Eye (tissue), 1 donor: Measurements from ENCODE around the gene FOXQ1.

Experiments used
- DNase-seq: peaks from one replicate; pipeline ENCODE4 v3.0.0-alpha.2; 2015

Gene FOXQ1

GRCh38 chr6:1311400-1312202 is at the start of gene FOXQ1:
Gene FOXQ1 (plus strand): TSS chr6:1312098. CDS start chr6:1312705, 607 bp downstream.
- DNase-seq = peak; percentile 72

GRCh38 chr6:1262704-1263038 is 49.2 kb upstream of the FOXQ1 start:
- no peak for DNase-seq

DNA sequence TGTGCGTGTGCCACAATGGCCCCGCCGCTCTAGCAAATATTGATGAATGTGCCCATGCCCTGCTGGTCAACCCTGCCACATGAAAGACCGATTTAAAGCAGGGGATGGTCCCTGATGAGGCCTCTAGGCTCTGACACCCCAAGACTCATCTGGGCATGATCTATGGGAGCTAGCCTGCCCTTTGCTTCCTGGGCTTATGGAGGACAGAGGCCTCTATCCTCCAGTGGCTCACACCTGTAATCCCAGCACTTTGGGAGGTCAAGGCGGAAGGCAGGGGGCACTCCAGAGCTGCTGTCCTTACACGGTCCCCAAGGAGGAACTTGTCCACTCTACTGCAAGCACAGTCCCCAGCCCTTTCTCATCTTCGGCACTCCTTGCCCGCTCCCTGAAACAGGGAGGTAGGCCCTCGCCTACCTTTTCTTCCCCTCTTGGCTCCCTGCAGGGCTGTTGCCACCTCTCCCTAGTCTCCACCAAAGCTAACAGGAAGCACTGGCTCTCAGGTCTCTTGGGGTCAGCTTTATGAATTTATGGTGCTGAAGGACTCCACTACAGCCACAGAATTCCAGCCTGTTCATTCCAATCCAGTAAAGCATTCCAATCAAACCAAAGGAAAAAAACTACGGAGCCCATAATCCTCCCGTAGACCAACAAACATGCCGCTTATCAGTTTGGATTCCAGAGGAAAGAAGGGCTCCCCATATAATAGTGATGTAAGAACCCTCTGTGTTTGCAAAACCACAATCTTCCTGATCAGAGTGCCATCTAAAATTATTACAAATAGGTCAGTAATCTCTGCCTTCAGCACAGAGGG is 48.7 kb upstream of the FOXQ1 start:
- DNase-seq = no peak

GRCh38 chr6:1263850-1264377 is 48.0 kb upstream of the FOXQ1 start:
- DNase-seq = no peak

- no peak for DNase-seq
Measured at GRCh38 chr6:1264619-1265445, 47.1 kb upstream of the FOXQ1 start.

DNA sequence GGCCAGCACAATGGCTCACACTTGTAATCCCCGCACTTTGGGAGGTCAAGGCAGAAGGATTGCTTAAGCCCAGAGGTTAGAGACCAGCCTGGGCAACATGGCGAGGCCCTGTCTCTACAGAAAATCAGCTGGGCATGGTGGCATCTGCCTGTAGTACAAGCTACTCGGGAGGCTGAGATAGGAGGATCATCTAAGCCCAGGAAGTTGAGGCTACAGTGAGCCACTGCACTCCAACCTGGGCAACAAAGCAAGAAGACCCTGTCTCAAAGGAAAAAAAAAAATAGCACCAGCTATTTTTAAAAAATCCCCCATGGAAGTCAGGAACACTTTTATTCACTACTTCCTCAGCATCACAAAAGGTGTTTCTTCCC is 45.2 kb upstream of the FOXQ1 start:
- no peak for DNase-seq

DNA sequence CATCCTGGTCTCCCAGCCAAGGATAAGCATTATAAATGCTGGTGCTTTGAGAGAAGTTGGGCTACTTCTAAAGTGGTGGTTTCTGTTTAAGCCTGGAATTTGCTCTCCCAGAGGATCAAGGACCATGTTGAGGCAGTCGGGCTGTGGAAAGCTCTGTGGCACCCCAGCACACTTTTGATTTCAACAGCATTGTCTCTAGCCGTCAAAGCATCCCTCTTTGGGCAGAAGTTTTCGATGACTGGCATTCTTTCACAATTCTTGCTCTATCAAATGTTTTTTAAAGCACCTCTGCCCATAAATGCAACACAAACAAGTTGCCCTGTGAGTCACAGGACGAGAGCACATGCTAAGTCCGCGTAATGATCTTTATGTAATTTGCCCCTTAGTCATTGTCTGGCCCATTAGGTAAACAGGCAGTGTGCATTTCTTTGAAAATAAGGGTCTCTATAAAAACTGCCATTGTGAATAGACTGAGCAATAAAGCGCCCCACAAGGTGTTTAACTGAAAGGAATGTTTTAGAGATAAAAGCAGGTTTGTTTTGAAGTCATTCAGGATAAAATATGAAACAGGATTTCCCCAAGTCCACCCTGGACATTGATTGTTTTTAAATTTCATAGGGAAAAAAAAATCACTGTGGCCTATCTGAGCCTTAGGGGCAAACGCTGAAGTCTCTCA is 44.7 kb upstream of the FOXQ1 start:
- no peak for DNase-seq

- DNase-seq = no peak
Measured at GRCh38 chr6:1267790-1268762, 43.8 kb upstream of the FOXQ1 start.

GRCh38 chr6:1271071-1271763 is 40.7 kb upstream of the FOXQ1 start:
- DNase-seq = no peak

DNA sequence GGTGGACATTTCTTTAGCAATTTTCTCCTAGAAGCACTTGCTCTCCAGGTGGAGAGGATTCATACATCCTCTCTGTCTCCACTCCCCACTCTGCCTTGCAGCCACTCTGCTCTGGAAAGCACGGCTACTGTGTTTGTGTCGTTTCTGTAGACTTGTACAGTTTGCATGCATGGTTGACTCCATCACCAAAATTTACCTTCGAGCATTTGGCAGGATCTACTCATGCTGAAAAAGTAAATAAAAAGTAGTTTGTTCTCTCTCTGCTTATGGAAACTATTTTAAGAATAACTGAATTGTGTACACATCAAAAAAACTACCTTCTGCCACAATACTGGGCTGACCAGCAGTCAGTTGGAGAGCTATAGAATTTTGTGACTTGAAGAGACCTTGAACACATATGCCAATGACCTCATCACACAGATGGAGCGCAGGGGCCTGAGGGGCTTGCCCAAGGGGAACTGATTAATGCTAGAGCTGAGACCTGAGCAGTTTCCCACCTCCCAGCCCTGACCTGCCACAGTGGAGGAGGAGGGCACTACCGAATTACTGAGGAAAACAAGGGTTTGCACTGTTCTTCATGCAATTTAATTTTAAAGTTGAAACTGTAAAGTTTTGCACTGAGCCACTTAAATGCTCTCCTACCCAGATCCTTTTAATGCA is 33.7 kb upstream of the FOXQ1 start:
- DNase-seq = peak; percentile 60

DNA sequence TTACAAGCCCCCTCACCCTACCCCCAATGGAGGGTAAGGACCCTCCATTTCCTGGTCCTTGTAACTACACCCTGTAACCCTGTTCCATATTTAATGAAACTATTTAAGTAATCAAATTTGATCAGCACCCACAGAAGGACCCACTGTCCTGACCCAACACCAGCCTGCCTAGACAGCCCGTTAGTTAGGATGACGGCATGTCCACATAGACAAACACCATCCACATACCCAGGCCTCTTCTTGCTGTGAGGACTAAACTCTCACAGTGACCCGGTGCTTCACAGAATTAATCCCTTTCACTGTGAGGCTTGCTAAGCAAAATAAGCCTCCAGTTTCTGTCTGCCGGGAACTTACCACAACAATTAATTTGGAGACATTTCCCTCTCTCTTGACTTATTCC is 32.8 kb upstream of the FOXQ1 start:
- no peak for DNase-seq

DNA sequence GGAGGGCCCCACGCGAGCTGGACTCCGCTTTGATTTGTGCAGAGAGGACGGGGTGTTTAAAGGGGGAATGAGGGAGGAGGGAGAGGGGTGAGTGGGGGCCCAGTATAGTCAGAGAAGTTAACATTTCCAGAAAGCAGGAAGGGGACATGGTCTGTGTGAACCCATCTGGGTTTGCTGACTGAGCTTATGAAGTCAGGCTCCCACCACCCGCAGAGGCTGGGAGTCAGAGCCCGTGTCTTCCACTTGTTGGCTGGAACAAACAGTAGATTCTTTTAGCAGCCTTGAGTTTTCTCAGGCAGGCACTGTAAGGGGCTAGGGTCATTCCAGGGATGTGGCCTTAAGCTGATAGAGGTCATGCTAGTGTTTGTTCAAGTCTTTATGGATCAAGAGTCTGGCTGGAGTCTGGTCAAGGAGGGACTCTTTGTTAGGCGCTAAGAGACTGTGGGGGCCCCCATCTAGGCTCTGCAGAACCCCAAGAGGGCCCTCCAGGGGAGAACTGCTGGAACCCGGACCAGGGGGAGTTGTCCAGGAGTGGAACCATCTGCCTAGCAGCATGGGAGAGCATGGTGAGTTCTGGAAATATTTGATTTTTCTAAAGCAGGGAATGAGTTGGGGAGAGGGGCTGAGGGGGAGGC is 31.1 kb upstream of the FOXQ1 start:
- DNase-seq = no peak

DNA sequence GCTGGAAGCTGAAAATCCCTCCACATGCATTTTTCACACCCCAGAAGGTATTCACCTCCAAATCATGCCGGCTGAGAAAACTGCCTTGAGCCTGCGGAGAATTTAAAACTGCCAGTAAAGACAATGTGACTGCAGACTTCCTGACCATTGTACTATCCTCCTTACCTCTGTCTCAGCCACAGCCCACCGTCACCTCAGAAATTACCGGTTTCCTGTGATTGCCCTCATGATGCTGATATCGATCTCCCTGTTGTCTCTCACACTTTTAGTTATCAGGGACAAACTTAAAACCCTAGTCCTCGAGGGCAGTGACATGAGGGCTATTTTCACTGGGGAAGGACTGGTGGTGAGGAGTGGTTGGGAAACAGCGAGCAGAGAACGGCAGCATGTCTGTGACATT is 30.2 kb upstream of the FOXQ1 start:
- DNase-seq = no peak

GRCh38 chr6:1283501-1283900 is 28.4 kb upstream of the FOXQ1 start:
- no peak for DNase-seq

DNA sequence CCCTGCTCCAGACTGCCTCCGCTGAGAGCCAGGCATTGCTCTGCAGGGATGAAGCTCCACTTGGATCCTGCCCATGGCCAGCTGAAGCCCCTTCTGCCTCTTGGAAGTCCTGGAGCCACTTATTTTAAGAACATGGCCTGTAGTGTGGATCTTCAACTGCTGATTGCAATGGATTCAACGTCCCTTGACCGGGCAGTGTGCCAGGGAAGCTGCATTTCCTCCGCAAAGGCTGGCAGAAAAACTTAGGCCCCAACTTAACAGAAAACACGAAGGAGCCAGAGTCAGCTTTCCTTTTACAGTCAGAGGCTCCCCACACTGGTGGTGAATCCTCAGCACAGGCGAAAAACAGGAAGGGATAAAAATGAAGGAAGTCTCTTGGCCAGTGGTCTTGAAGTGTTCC is 26.3 kb upstream of the FOXQ1 start:
- no peak for DNase-seq

DNA sequence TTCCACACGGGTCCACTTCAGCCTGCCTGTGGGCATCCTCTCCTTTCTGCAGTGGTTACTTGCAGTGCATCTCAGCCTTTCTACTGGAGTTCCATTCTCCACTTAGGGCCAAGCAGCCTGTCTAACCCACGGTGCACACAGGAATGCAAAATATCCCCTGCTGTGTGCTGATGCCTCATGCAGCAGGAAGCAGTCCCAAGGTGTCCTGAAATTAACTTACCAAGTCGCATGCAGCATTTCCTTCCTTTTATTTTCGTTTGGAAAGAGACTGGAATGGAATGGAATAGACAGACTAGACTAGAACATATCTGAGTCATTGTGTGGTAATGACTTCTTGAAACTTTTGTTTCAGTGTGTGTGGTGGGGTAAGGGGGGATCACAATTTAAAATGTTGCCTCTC is 25.9 kb upstream of the FOXQ1 start:
- DNase-seq = no peak

DNA sequence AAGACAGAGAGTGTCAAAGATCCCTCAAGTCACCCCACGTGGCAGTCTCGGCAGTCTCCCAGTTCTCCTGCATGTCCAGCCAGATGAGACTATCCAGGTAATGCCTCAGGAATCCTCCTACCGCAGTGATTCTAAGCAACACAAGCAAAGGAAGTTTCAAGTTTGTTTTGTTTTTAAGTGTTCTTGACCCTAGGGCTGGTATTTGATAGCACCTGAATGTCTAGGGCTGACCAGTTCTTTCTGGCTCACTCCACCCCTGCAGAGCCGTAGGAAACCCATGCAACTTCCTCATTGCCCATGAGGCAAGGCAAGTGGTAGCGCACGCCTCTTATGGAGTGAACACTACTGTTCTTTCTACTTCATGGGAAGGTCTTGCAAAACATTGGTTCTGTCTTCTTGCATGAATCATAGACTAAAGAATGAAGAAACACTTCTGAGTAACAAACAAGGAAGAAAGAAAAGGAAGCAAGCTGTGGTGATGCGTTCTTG is 24.8 kb upstream of the FOXQ1 start:
- no peak for DNase-seq

GRCh38 chr6:1290086-1290485 is 21.8 kb upstream of the FOXQ1 start:
- DNase-seq = no peak

DNA sequence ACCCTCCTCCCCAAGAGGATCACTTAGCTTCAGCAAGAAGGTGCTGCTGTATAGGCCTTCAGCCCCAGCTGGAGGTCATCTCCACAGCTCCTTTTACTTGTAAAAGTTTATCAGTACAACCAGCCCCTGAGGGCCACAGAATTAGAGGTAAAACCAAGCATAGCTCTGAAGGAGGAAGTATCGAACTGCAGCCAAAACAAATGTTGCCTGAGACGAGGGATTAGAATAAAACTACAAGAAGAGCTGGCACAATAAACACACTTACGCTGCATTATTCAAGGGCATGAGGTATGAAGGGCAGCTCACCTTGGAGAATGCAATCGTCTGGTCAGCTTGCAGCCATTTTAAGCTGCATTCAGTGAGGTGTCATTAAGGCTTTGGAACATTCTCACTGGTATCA is 21.1 kb upstream of the FOXQ1 start:
- DNase-seq = no peak

GRCh38 chr6:1291381-1291780 is 20.5 kb upstream of the FOXQ1 start:
- no peak for DNase-seq
